ENCODE measurements around the gene PEX5. TPM values are rescaled to one million over a fixed set of nuclear protein-coding genes. Genes with fewer than 3 reads are reported as not detected.

PEX5 gene
- total RNA-seq, 1 donor from 2014 or later: 61.7 TPM

GRCh38 chr12:7193674-7194073, 4.2 kb downstream of the PEX5 start:
- intact Hi-C loops (cut with DNase I): no loop called here
- H3K36me3 ChIP-seq: peaks cover 4 to 15% of the 10 kb centered on the region in 2 donors
- H3K4me3 ChIP-seq: no peak overlapping the region
- H3K9me3 ChIP-seq: no peaks in the 10 kb centered on the region
- H3K4me1 ChIP-seq: peaks cover 0 to 6% of the 10 kb centered on the region in 2 donors
- no peak overlapping the region for H3K27ac ChIP-seq
- no peaks in the 10 kb centered on the region for H3K27me3 ChIP-seq
- DNase-seq (ENCODE audit: low spot score in 2 of 2): no peak
- TF ChIP-seq, protein P1, sequence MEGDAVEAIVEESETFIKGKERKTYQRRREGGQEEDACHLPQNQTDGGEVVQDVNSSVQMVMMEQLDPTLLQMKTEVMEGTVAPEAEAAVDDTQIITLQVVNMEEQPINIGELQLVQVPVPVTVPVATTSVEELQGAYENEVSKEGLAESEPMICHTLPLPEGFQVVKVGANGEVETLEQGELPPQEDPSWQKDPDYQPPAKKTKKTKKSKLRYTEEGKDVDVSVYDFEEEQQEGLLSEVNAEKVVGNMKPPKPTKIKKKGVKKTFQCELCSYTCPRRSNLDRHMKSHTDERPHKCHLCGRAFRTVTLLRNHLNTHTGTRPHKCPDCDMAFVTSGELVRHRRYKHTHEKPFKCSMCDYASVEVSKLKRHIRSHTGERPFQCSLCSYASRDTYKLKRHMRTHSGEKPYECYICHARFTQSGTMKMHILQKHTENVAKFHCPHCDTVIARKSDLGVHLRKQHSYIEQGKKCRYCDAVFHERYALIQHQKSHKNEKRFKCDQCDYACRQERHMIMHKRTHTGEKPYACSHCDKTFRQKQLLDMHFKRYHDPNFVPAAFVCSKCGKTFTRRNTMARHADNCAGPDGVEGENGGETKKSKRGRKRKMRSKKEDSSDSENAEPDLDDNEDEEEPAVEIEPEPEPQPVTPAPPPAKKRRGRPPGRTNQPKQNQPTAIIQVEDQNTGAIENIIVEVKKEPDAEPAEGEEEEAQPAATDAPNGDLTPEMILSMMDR (IDR thresholded peaks at IDR 0.05): no peak

- TF ChIP-seq, protein P1 (IDR thresholded peaks at IDR 0.05): no peak
- no peak for DNase-seq (ENCODE audit: low spot score in 2 of 2)
- no peaks in the 10 kb centered on the region for H3K9me3 ChIP-seq
- no peaks in the 10 kb centered on the region for H3K27me3 ChIP-seq
- H3K36me3 ChIP-seq: peaks cover 19 to 35% of the 10 kb centered on the region in 2 donors
- H3K4me1 ChIP-seq: no peaks in the 10 kb centered on the region
- H3K27ac ChIP-seq: no peak overlapping the region
- intact Hi-C loops (cut with DNase I): no loop called here
- H3K4me3 ChIP-seq: no peak overlapping the region
Observed at GRCh38 chr12:7197841-7198240, 8.4 kb downstream of the PEX5 start.

DNA sequence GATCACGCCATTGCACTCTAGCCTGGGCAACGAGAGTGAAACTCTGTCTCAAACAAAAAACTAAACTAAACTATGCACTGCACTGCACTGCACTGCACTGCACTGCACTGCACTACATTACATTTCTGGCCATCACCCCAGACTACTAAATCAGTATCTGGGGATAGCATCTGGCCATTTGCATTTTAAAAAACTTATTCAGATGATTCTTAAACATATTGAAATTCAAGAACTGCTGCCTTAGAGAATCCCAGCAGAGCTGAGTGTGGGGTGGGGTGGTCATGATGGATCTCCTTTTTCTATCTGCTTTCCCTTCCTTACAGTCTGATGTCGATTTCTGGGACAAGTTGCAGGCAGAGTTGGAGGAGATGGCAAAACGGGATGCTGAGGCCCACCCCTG, 13.6 kb downstream of the PEX5 start:
- H3K4me1 ChIP-seq: no peaks in the 10 kb centered on the region
- no peak for DNase-seq (ENCODE audit: low spot score in 2 of 2)
- intact Hi-C loops (cut with DNase I): no loop called here
- H3K27ac ChIP-seq: no peak overlapping the region
- TF ChIP-seq, protein P1 (IDR thresholded peaks at IDR 0.05): no peak
- peaks cover 38 to 71% of the 10 kb centered on the region in 2 donors for H3K36me3 ChIP-seq
- no peaks in the 10 kb centered on the region for H3K27me3 ChIP-seq
- H3K9me3 ChIP-seq: no peaks in the 10 kb centered on the region
- H3K4me3 ChIP-seq: no peak overlapping the region

DNA sequence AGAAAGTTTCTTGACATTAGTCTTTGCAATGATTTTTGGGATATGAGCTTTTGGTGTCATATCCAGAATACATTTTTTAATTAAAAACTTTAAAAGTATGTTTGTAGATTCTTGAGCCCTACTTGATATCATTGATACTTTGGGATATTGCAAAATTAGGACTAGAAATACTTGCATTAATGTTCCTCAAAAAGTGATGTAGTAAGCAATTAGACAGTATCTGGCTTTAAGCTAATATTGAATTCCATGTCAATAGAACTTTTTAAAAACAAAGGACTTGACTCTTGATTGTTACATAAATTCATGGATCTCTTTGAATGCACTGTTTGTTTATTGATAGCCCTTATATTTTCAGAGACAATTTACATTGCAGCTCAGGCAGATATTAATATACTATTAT, 15.6 kb downstream of the PEX5 start:
- Histone ChIP-seq H3K27ac (no peak overlapping the region), H3K27me3 (no peaks in the 10 kb centered on the region), H3K9me3 (no peaks in the 10 kb centered on the region), H3K4me1 (no peaks in the 10 kb centered on the region), H3K36me3 (peaks cover 57 to 84% of the 10 kb centered on the region in 2 donors), H3K4me3 (no peak overlapping the region)
- DNase-seq (ENCODE audit: low spot score in 2 of 2): no peak
- TF ChIP-seq, protein P1 (IDR thresholded peaks at IDR 0.05): no peak
- intact Hi-C loops (cut with DNase I): no loop called here

GRCh38 chr12:7206691-7207090, 17.2 kb downstream of the PEX5 start:
- Histone ChIP-seq H3K36me3 (peaks cover 64 to 92% of the 10 kb centered on the region in 2 donors), H3K4me1 (no peaks in the 10 kb centered on the region), H3K27me3 (no peaks in the 10 kb centered on the region), H3K4me3 (no peak overlapping the region), H3K27ac (no peak overlapping the region), H3K9me3 (peaks cover 0 to 6% of the 10 kb centered on the region in 2 donors)
- TF ChIP-seq, protein P1 (IDR thresholded peaks at IDR 0.05): no peak
- DNase-seq (ENCODE audit: low spot score in 2 of 2): no peak
- intact Hi-C loops (cut with DNase I): no loop called here
